Epithelial cell of proximal tubule (primary cell): ENCODE results near the gene TTC28. TPM values are rescaled to one million over a fixed set of nuclear protein-coding genes. Genes with fewer than 3 reads are reported as not detected.
"Not testable (repeated sequence)": the region's sequence is repeated elsewhere in the genome, so short reads cannot be mapped to it uniquely, and the experiment has no call there.

ENCODE experiments used
- DNase-seq: peaks from one replicate; pipeline ENCODE4 v3.0.0-alpha.2; 2011; ENCODE audit warnings: low read depth
- H3K4me3 ChIP-seq: 2 replicates; pipeline ENCODE4 v1.5.1; 2011; ENCODE audit warnings: low read depth, mild to moderate bottlenecking, low read length
- CTCF ChIP-seq: conservative IDR thresholded peaks from 2 replicates; pipeline ENCODE4 v1.5.1; 2012; ENCODE audit warnings: low read depth, mild to moderate bottlenecking, low read length
- total RNA-seq: library from RNA; depleted of rRNA; stranded (reverse); fragments of >200 nt; gene quantifications from 2 replicates; pipeline ENCODE4 v1.2.3, GENCODE V29; 2015

Gene TTC28
- total RNA-seq, 1 donor from 2014 or later = 3.7 TPM

GRCh38 chr22:28203286-28203685 is 476.4 kb downstream of the TTC28 start:
- no peak for DNase-seq
- H3K4me3 ChIP-seq = no peak overlapping the region
- TF ChIP-seq CTCF = no peak

GRCh38 chr22:28198692-28199091 is 480.9 kb downstream of the TTC28 start:
- TF ChIP-seq CTCF = no peak
- no peak for DNase-seq
- no peak overlapping the region for H3K4me3 ChIP-seq

GRCh38 chr22:28191571-28191970 is 488.1 kb downstream of the TTC28 start:
- not testable (repeated sequence) for DNase-seq, H3K4me3 ChIP-seq

- no peak overlapping the region for H3K4me3 ChIP-seq
- no peak for DNase-seq
- TF ChIP-seq CTCF = no peak
Observed at GRCh38 chr22:28188178-28188879, 491.3 kb downstream of the TTC28 start.

GRCh38 chr22:28187612-28188011 is 492.0 kb downstream of the TTC28 start:
- no peak for DNase-seq
- H3K4me3 ChIP-seq = no peak overlapping the region
- TF ChIP-seq CTCF = no peak

GRCh38 chr22:28186641-28187040 is 493.0 kb downstream of the TTC28 start:
- no peak for DNase-seq
- no peak overlapping the region for H3K4me3 ChIP-seq
- no peak for TF ChIP-seq CTCF

- H3K4me3 ChIP-seq = no peak overlapping the region
- no peak for TF ChIP-seq CTCF
- no peak for DNase-seq
Observed at GRCh38 chr22:28185130-28185529, 494.5 kb downstream of the TTC28 start.
